AG20443 (cell line): ENCODE results near the gene PRKAR1A.

ENCODE experiments used
- DNase-seq: peaks from one replicate; pipeline ENCODE4 v3.0.0; 2012; ENCODE audit warnings: low spot score, mixed read lengths

The PRKAR1A gene

DNA sequence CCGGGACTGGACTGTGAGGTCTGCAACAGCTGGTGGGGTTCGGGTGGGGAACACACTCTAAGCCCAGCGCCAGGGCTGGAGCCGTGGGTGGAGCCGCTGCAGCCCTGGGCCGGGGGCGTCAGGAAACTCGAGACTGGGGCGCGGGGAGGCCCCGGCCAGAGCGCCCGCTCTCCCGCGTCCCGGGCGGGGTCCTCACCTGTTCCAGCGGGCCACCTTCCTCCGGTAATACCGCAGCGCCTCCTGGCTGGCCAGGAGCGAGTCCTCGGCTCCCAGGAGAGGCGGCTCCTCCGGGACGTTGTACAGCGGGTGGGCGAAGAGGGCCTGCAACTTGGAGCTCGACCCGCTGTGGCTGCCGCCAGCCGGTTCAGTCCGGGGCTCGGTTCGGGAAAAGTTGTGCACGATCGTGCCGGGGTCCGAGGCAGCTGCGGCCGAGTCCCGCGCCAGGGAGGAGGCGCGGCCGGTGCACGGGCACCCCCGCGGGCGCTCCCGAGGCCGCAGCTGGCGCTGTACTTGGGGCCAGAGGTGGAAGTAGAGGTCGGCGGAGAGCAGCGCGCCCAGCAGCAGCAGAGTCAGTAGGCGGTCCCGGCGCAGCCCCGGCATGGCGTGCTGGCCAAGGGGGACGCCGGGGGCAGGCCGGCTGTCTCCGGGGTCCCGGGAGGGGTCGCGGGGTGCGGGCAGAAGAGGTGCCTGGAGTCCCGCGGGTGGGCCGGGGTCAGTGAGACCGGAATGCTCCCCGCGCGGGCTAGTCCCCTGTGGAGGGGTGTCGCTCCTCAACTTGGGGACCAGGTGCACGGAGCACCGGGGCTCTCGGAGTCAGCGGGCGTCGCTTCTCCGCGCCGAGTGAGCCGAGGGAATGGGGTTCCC lies 88.1 kb downstream of the PRKAR1A start:
- peak; percentile 67 for DNase-seq
